Tibial nerve (tissue), 4 donors: Measurements from ENCODE around the gene OSGEP. TPM values are rescaled to one million over a fixed set of nuclear protein-coding genes. Genes with fewer than 3 reads are reported as not detected.
A peak's percentile ranks its signal among the peaks of the same experiment; 100 is the strongest.

Experiments used
- DNase-seq, 2 donors: peaks; one replicate each; pipeline ENCODE4 v3.0.0-alpha.2; 2019; ENCODE audit warnings: low spot score in 2 of 2
- H3K27ac ChIP-seq, 4 donors: fragments of 200-600 bp; sonication (generic) in 3 of 4; one replicate each; pipeline ENCODE4 v1.5.1; 2017 to 2019; ENCODE audit warnings: mild to moderate bottlenecking in 1 of 4
- H3K27me3 ChIP-seq, 2 donors: fragments of 200-600 bp; sonication (generic) in 1 of 2; one replicate each; pipeline versions ENCODE4 v1.5.1 to v1.6.0; 2017 to 2019
- H3K36me3 ChIP-seq, 3 donors: fragments of 200-600 bp; sonication (generic); one replicate each; pipeline ENCODE4 v1.5.1; 2018 to 2019
- H3K4me1 ChIP-seq, 4 donors: fragments of 200-600 bp; sonication (generic) in 3 of 4; one replicate each; pipeline ENCODE4 v1.5.1; 2017 to 2019
- H3K4me3 ChIP-seq, 4 donors: fragments of 200-600 bp; sonication (generic) in 3 of 4; one replicate each; pipeline ENCODE4 v1.5.1; 2017 to 2019; ENCODE audit warnings: mild to moderate bottlenecking in 1 of 4, moderate library complexity in 1 of 4
- H3K9me3 ChIP-seq, 4 donors: fragments of 200-600 bp; sonication (generic) in 3 of 4; one replicate each; pipeline ENCODE4 v1.5.1; 2017 to 2019
- CTCF ChIP-seq, 5 experiments: fragments of 200-600 bp in 3 of 5; fragments of 450-650 bp in 2 of 5; sonication (generic) in 3 of 5; IDR thresholded peaks; one replicate each; pipeline ENCODE4 v1.5.1; 2016 to 2019; ENCODE audit warnings: antibody characterized with exemption in 5 of 5, mild to moderate bottlenecking in 3 of 5, moderate library complexity in 2 of 5
- EP300 ChIP-seq, 2 donors: sonication (generic); formaldehyde crosslinking; IDR thresholded peaks; one replicate each; pipeline ENCODE4 v1.6.1; 2017; ENCODE audit warnings: antibody characterized with exemption in 2 of 2, mild to moderate bottlenecking in 1 of 2
- POLR2A ChIP-seq, 2 donors: fragments of 450-650 bp; IDR thresholded peaks; one replicate each; pipeline ENCODE4 v1.6.1; 2017; ENCODE audit warnings: antibody characterized with exemption in 2 of 2, mild to moderate bottlenecking in 2 of 2, moderate library complexity in 2 of 2
- WGBS, 2 donors: methylation state at CpG; one replicate each; pipeline ENCODE4 v1.1.5; 2018; 5-methylcytosine and 5-hydroxymethylcytosine counted together
- total RNA-seq, 4 donors: library from RNA; depleted of rRNA; stranded (reverse); fragments of >200 nt; gene quantifications; one replicate each; pipeline ENCODE4 v1.1.0, GENCODE V29; 2016

OSGEP gene
- total RNA-seq, 4 donors from 2014 or later = 58.4 to 115 (median 70.6) TPM

DNA sequence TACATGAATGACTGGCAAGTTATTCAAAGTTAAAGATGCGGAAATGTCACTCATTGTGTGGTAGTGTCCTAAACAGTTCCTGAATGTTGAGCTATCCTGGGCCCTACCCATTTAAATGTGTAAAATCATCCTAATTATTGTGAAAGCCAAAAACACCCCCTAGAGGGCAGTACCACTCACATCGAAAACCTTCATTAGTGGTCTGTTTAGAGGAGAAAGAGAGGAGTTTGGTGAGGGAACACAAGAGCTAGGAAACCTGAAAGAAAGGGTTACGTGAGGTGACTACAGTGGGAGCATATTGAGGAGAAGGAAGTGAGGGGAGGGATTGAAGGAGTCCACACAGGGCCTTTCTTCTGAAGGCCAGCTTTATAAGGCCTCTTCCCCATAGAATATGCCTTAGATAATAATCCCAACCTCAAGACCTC is 38.8 kb downstream of the OSGEP start:
- no peak overlapping the region for H3K27ac ChIP-seq
- 36 to 47% methylated on average over 3 of the region's 3 CpGs for WGBS, 2 donors

GRCh38 chr14:20413744-20414082 is 40.9 kb downstream of the OSGEP start:
- no peak for DNase-seq
- H3K9me3 ChIP-seq = no peaks in the 10 kb centered on the region
- no peaks in the 10 kb centered on the region for H3K36me3 ChIP-seq
- peak overlapping the region; percentile 51 to 92 (median 76) for H3K4me3 ChIP-seq
- TF ChIP-seq POLR2A (IDR thresholded peaks at IDR 0.05) = no peak
- TF ChIP-seq EP300 (IDR thresholded peaks at IDR 0.05) = no peak
- peak in 1 of 5 experiments; percentile 4 for TF ChIP-seq CTCF (IDR thresholded peaks at IDR 0.05)
- H3K27me3 ChIP-seq = no peaks in the 10 kb centered on the region
- WGBS, 2 donors = 1 to 2% methylated on average over 9 of the region's 9 CpGs
- peaks cover 0 to 32% (median 13%) of the 10 kb centered on the region in 4 donors for H3K4me1 ChIP-seq
- peak overlapping the region; percentile 75 to 98 (median 90) for H3K27ac ChIP-seq

More for the DNA sequence above, 38.8 kb downstream of the OSGEP start:
- Histone ChIP-seq H3K4me3 (no peak overlapping the region), H3K27me3 (no peaks in the 10 kb centered on the region), H3K4me1 (peaks cover 0 to 32% (median 13%) of the 10 kb centered on the region in 4 donors), H3K36me3 (no peaks in the 10 kb centered on the region), H3K9me3 (no peaks in the 10 kb centered on the region)
- DNase-seq = peak in 1 of 2 donors; percentile 59
- TF ChIP-seq POLR2A (IDR thresholded peaks at IDR 0.05) = no peak
- TF ChIP-seq CTCF (IDR thresholded peaks at IDR 0.05) = peak; percentile 51 to 71 (median 53)

DNA sequence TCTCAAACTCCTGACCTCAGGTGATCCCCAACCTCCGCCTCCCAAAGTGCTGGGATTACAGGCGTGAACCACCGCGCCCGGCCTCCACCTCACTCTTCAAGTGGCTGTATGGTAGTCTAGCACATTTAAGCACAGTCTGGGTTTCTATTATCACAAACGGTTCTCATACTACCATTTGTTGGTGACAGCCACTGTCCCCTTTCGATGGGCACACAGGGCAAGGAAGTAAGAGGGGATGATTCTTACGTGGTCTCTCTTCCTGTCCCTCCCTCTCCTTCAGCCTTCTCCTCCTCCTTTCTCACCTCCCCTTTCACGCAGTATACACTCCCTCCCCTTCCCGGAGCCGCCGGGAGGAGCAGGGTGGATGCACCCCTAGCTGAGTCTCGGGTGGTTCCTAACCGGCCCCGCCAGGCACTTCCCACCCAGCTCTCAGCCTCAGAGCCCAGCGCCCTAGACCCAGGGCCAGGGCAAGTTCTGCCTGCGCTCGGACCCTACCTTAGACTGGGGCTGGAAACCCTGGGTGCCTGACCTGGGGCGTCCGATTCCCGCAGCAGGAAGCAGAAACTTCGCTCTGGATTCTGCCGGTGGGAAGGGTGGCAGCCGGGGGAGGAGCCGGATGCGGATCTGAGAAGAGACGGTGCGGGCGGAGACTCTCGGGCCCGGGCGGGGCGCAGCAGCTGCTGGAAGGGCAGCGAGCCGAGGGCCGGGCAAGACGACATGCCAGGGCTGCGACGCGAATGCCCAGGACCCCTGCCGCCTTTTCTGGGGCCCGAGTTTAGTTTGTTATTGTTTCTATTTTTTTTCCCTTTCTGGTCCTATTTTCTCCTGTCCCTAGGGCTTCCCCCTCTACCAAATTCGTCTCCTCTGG is 41.5 kb downstream of the OSGEP start, which contains the start of gene TEP1:
Gene TEP1, minus strand, starts transcription at position 626 of the 868 bp plus-strand sequence. CDS start 5,062 bp downstream, outside the sequence.
- peaks cover 0 to 5% (median 0%) of the 10 kb centered on the region in 3 donors for H3K36me3 ChIP-seq
- TF ChIP-seq POLR2A (IDR thresholded peaks at IDR 0.05) (peak; percentile 74 to 78), EP300 (IDR thresholded peaks at IDR 0.05) (peak in 1 of 2 donors; percentile 89), CTCF (IDR thresholded peaks at IDR 0.05) (peak in 1 of 5 experiments; percentile 33)
- WGBS, 2 donors = 0 to 1% methylated on average over 26 to 43 of the region's 43 CpGs
- no peaks in the 10 kb centered on the region for H3K9me3 ChIP-seq
- peaks cover 0 to 32% (median 13%) of the 10 kb centered on the region in 4 donors for H3K4me1 ChIP-seq
- peak; percentile 81 to 84 for DNase-seq
- H3K27me3 ChIP-seq = no peaks in the 10 kb centered on the region
- H3K4me3 ChIP-seq = peak within 1 kb of the TSS; percentile 51 to 92 (median 76)
- H3K27ac ChIP-seq = peak within 1 kb of the TSS; percentile 75 to 98 (median 90)

- peak overlapping the region; percentile 51 to 92 (median 76) for H3K4me3 ChIP-seq
- TF ChIP-seq POLR2A (IDR thresholded peaks at IDR 0.05) = no peak
- no peak for TF ChIP-seq EP300 (IDR thresholded peaks at IDR 0.05)
- TF ChIP-seq CTCF (IDR thresholded peaks at IDR 0.05) = no peak
- peak overlapping the region; percentile 75 to 98 (median 90) for H3K27ac ChIP-seq
- peaks cover 0 to 12% (median 6%) of the 10 kb centered on the region in 3 donors for H3K36me3 ChIP-seq
- no peaks in the 10 kb centered on the region for H3K9me3 ChIP-seq
- no peak for DNase-seq
- H3K4me1 ChIP-seq = peaks cover 0 to 32% (median 13%) of the 10 kb centered on the region in 4 donors
- no peaks in the 10 kb centered on the region for H3K27me3 ChIP-seq
- WGBS, 2 donors = 1 to 3% methylated on average over 7 of the region's 7 CpGs
Observed at GRCh38 chr14:20412411-20412810, 42.2 kb downstream of the OSGEP start.

GRCh38 chr14:20409226-20409625 is 45.4 kb downstream of the OSGEP start:
- no peak overlapping the region for H3K4me3 ChIP-seq
- no peaks in the 10 kb centered on the region for H3K9me3 ChIP-seq
- H3K27me3 ChIP-seq = no peaks in the 10 kb centered on the region
- H3K27ac ChIP-seq = no peak overlapping the region
- H3K36me3 ChIP-seq = peaks cover 0 to 44% (median 17%) of the 10 kb centered on the region in 3 donors
- peaks cover 0 to 23% (median 10%) of the 10 kb centered on the region in 4 donors for H3K4me1 ChIP-seq
- no peak for DNase-seq
- no peak for TF ChIP-seq EP300 (IDR thresholded peaks at IDR 0.05)
- no peak for TF ChIP-seq CTCF (IDR thresholded peaks at IDR 0.05)
- TF ChIP-seq POLR2A (IDR thresholded peaks at IDR 0.05) = no peak
- WGBS, 2 donors = 87 to 89% methylated on average over 2 of the region's 2 CpGs
